Fibroblast of lung (primary cell): ENCODE data around the gene LTF.

Source experiments
- CTCF ChIP-seq, 2 donors: IDR thresholded peaks in 1 of 2; conservative IDR thresholded peaks in 1 of 2; 1 replicate in 1 of 2; 2 replicates in 1 of 2; pipeline ENCODE4 v1.5.1; 2011 to 2012; ENCODE audit warnings: low read length in 2 of 2, control low read depth in 1 of 2, inconsistent platforms in 1 of 2, low read depth in 1 of 2, mild to moderate bottlenecking in 1 of 2
- EZH2 ChIP-seq: IDR thresholded peaks from 2 replicates; pipeline ENCODE4 v1.5.1; 2012; ENCODE audit warnings: low read length, control low read depth, mild to moderate bottlenecking; ENCODE audit errors: missing control alignments

DNA sequence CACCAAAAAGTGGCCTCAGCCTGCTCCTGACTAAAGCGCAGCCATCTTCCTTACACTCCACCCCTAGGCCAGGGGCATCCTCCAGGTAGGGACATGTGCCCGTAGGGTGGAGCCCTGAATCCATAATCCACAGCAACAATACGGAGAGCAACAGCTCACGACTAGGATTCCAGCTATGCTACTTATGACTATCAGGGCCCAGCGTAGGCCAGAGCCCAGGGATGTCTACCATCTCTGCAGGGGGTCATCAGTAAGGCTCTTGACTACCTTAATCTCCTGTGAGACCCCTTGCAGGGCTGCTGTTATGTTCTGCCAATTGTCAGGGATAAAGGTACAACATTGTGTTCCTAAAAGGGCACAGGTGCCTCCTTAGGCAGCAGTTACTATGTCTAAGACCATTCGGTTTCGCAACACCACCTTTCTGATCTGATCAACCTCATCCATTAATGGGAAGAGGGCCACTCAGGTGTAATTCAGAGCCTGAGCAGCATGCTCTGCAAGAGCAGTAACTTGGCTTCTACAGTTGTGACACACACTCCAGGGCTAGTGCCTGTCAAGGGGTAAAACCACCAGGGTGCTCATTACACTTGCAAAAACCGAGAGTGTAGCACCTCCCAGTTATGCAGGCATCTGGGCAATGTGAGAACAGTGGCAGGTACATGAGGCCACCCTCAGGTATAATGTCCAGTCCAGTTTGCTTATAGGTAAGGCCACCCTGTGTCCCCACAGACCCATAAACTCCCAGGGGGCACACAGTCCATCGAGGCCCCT is 46.7 kb downstream of the LTF start:
- TF ChIP-seq CTCF (conservative IDR thresholded peaks at IDR 0.05 in 1 of 2, IDR thresholded peaks at IDR 0.05 in 1 of 2; ENCODE audit: low read depth in 1 of 2, low read length in 2 of 2) (no peak), EZH2 (no peak)
